ENCODE results near the gene DLG2.

Gene DLG2

DNA sequence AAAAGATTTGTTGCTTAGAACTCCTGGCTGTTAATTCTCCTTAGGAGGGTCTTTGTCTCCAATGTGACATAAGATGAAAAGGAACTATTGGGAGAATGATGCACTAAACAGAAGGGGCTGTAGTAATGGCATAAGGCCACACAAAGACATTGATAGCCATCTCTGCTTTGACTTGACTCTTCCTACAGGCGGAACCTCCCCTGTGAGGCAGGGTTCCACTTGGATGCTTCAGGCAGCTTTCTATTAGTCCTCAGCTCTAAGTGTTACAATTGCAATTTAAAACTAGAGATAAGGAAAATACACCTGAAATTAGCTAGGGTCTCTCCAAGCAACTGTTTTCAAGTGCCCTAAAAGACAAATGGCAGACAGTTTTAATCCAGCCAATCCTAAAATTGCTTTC, 1949.4 kb downstream of the DLG2 start:
- DNase-seq (ENCODE audit: low spot score): no peak
- ChIA-PET CTCF (interaction anchor here (0.5 to 0.6 kb wide), 2 partner anchors 151 to 566 kb away, joined by 3 to 5 read pairs; no protein-coding TSS in a partner anchor), POLR2A (ENCODE audit: low non-redundant PET) (no interaction called here)
- no peak overlapping the region for H3K27ac ChIP-seq
- TF ChIP-seq, protein P1, sequence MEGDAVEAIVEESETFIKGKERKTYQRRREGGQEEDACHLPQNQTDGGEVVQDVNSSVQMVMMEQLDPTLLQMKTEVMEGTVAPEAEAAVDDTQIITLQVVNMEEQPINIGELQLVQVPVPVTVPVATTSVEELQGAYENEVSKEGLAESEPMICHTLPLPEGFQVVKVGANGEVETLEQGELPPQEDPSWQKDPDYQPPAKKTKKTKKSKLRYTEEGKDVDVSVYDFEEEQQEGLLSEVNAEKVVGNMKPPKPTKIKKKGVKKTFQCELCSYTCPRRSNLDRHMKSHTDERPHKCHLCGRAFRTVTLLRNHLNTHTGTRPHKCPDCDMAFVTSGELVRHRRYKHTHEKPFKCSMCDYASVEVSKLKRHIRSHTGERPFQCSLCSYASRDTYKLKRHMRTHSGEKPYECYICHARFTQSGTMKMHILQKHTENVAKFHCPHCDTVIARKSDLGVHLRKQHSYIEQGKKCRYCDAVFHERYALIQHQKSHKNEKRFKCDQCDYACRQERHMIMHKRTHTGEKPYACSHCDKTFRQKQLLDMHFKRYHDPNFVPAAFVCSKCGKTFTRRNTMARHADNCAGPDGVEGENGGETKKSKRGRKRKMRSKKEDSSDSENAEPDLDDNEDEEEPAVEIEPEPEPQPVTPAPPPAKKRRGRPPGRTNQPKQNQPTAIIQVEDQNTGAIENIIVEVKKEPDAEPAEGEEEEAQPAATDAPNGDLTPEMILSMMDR (conservative IDR thresholded peaks at IDR 0.05; ENCODE audit: low read depth): no peak

DNA sequence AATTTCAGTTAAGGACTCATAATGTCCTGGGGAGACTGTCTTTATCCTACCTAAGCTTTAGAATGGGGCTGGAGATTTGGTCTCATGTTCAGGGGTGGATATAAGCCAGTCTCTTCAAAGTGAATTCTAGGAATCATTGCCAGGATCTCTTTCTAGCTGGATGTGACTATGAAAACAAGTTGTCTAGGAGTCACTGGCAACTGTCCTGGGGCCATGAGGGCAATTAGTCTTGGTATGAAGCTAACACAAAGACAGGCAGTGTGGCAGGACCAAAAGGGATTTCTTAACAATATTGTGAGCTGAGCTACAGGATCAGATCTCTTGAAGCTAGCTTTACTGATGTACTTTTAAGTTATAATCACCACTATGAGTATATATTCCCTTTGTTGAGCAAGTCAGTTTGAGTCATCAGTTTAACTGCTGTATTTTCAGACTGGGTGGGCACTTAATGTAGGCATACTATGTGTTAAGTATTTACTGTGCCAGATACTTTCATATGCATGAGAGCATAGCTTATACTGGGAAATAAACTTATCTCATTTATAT, 1951.0 kb downstream of the DLG2 start:
- CTCF ChIA-PET: interaction anchor here (0.6 kb wide), 1 partner anchor 53 kb away, joined by 3 read pairs; no protein-coding TSS in a partner anchor
- POLR2A ChIA-PET (ENCODE audit: low non-redundant PET): no interaction called here
- H3K27ac ChIP-seq: no peak overlapping the region
- DNase-seq (ENCODE audit: low spot score): no peak
- TF ChIP-seq, protein P1 (conservative IDR thresholded peaks at IDR 0.05; ENCODE audit: low read depth): no peak

DNA sequence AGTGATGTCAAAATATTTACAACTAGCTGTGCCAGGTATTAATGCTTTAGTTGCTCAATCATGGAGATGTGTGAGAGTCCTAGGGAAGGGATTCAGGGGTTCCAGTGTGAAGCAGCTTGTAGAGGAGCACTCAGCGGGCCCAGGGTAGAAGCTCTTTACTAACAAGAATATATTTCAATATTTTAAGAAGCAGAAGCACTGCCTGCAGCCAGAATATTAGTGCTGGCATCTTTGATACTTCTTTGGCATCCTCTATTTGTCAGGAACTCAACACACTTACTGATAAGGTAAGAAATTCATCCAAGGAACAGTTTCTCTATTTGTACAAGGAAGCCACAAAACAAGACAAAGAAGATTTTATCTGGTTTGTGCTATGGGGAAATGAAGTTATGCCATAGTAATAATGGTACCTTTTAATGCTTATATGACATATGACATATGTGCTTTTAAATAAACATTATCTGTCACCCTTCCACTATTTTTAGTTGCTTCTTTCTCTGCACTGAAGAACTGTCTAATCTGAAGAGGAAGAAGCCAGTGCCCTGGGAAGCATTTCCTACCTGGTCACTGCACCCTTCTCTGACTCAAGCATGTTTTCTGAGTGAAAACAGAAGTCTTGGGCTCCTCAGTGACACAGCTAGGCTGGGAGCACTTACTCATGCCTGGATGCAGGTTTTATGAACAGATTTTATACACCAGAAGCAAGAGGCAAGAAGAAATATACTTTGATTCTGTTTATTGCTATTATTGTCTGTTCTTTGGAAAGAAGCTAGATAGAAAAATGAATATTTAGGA, 1952.8 kb downstream of the DLG2 start:
- TF ChIP-seq, protein P1 (conservative IDR thresholded peaks at IDR 0.05; ENCODE audit: low read depth): no peak
- POLR2A ChIA-PET (ENCODE audit: low non-redundant PET): no interaction called here

DNA sequence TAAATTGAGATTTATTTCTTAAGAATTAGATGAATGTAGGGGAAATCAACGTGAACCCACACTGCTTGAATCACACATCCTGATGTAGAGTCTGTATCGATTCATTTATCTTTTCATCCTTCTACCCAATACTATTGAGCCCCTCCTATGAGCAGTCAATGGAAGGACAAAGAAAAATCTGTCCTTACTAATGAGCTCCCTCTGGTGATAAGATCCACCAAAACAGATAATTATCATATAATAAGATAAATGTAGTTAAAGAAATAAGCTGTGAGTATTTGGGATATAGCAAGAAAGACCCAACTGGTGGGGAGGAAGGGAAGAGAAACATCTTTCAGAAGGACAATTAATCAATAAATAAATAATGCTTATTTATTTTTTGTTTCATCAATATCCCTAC, 1955.9 kb downstream of the DLG2 start:
- H3K27ac ChIP-seq: no peak overlapping the region
- DNase-seq (ENCODE audit: low spot score): peak; percentile 4
- CTCF ChIA-PET: interaction anchor here (0.9 to 1.1 kb wide), 3 partner anchors 10 to 378 kb away, joined by 3 to 9 read pairs (median 4); no protein-coding TSS in a partner anchor
- POLR2A ChIA-PET (ENCODE audit: low non-redundant PET): no interaction called here
- TF ChIP-seq, protein P1 (conservative IDR thresholded peaks at IDR 0.05; ENCODE audit: low read depth): no peak

More for the DNA sequence above, 1952.8 kb downstream of the DLG2 start:
- CTCF ChIA-PET: no interaction called here
- no peak overlapping the region for H3K27ac ChIP-seq
- no peak for DNase-seq (ENCODE audit: low spot score)

DNA sequence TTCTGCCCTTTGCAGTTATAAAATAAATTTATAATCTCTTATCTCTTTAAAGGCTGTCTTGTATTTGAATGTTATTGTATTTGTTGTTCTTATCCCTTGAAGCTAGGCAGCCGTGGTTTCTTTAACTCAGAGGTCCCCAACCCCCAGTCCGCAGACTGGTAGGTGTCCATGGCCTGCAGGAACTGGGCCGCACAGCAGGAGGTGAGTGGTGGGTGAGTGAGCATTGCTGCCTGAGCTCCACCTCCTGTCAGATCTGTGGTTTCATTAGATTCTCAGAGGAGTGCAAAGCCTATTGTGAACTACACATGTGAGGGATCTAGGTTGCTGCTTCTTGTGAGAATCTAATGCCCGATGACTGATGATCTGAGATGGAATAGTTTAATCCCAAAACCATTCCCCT, 1961.0 kb downstream of the DLG2 start:
- CTCF ChIA-PET: no interaction called here
- no peak overlapping the region for H3K27ac ChIP-seq

DNA sequence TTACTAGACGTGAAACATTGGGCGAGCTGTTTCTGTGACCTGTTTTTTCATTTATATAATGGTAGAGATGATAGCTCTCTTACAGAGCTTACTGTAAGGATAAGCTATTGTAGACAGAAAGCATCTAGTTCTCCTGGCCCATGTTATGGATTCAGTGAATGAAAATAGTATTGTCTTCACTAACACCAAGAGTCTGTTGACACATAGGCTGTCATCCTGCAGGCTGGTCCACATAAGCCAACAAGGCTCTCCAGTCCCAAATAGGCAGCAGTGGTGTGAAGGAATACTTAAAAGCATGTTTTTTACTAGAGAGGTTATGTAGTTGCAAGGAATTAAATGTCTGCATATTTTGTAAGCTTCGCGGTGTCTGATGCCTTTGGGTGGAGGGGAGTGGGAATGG, 1963.2 kb downstream of the DLG2 start:
- no peak overlapping the region for H3K27ac ChIP-seq
- POLR2A ChIA-PET (ENCODE audit: low non-redundant PET): no interaction called here
- TF ChIP-seq, protein P1 (conservative IDR thresholded peaks at IDR 0.05; ENCODE audit: low read depth): no peak
- no peak for DNase-seq (ENCODE audit: low spot score)
- CTCF ChIA-PET: no interaction called here

More for the DNA sequence above, 1961.0 kb downstream of the DLG2 start:
- TF ChIP-seq, protein P1 (conservative IDR thresholded peaks at IDR 0.05; ENCODE audit: low read depth): no peak
- POLR2A ChIA-PET (ENCODE audit: low non-redundant PET): no interaction called here
- no peak for DNase-seq (ENCODE audit: low spot score)
